Transverse colon (tissue), 4 donors: ENCODE results near the gene HIBCH.

Experiments
- EP300 ChIP-seq: sonication (generic); formaldehyde crosslinking; IDR thresholded peaks from one replicate; pipeline ENCODE4 v1.6.1; 2017; ENCODE audit warnings: antibody characterized with exemption, low read depth
- POLR2A ChIP-seq: fragments of 450-650 bp; IDR thresholded peaks from one replicate; pipeline ENCODE4 v1.6.1; 2016; ENCODE audit warnings: antibody characterized with exemption, mild to moderate bottlenecking, moderate library complexity
- POLR2AphosphoS5 ChIP-seq, 3 donors: sonication (generic); formaldehyde crosslinking; IDR thresholded peaks; one replicate each; pipeline ENCODE4 v1.6.1; 2016; ENCODE audit warnings: antibody characterized with exemption in 3 of 3
- TF ChIP-seq, protein P1 (sequence below), 5 experiments: fragments of 200-600 bp in 3 of 5; fragments of 450-650 bp in 2 of 5; sonication (generic) in 3 of 5; IDR thresholded peaks; 1 replicate in 2 of 5; 2 replicates in 3 of 5; pipeline ENCODE4 v1.5.1; 2016 to 2017; ENCODE audit warnings: antibody characterized with exemption in 5 of 5, inconsistent platforms in 3 of 5, mild to moderate bottlenecking in 2 of 5, moderate library complexity in 1 of 5

DNA sequence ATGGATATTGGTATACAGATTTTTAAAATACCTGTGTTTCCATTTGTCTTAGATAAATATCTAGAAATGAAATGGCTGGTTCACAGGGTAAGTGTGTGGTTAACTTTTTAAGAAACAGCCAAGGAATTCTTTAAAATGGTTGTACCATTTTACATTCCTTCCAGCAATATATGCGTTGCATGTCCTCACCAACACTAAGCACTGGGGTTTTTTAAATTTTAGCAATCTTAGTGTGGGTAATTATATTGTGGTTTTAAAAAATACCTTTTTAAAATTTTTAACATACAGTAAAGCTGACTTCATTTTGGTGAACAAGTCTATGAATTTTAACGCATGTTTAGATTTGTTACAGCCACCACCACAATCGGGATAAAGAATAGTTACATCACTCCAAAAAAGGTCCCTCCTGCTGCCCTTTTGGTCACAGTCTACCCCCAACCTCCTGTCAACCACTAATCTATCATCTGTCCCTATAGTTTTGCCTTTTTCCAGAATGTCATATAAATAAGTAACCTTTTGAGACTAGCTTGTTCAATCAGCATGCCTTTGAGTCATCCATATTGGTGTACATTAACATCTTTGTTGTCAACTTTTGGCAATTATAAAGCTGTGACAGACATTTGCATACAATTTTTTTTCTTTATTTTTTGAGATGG is 129.0 kb downstream of the HIBCH start:
- TF ChIP-seq, protein P1, sequence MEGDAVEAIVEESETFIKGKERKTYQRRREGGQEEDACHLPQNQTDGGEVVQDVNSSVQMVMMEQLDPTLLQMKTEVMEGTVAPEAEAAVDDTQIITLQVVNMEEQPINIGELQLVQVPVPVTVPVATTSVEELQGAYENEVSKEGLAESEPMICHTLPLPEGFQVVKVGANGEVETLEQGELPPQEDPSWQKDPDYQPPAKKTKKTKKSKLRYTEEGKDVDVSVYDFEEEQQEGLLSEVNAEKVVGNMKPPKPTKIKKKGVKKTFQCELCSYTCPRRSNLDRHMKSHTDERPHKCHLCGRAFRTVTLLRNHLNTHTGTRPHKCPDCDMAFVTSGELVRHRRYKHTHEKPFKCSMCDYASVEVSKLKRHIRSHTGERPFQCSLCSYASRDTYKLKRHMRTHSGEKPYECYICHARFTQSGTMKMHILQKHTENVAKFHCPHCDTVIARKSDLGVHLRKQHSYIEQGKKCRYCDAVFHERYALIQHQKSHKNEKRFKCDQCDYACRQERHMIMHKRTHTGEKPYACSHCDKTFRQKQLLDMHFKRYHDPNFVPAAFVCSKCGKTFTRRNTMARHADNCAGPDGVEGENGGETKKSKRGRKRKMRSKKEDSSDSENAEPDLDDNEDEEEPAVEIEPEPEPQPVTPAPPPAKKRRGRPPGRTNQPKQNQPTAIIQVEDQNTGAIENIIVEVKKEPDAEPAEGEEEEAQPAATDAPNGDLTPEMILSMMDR (IDR thresholded peaks at IDR 0.05), result no peak
- TF ChIP-seq POLR2A (no peak), POLR2AphosphoS5 (IDR thresholded peaks at IDR 0.05) (no peak), EP300 (no peak)
